HCT116 (cell line): Measurements from ENCODE around the gene ZBTB7C.

Experiments used
- ATF3 ChIP-seq: IDR thresholded peaks from 2 replicates; pipeline ENCODE4 v1.6.1; 2012
- CBX3 ChIP-seq: IDR thresholded peaks from 2 replicates; pipeline ENCODE4 v1.6.1; 2012; ENCODE audit warnings: low read depth
- CTCF ChIP-seq, 3 experiments: fragments of 200-600 bp in 1 of 3; sonication (generic) in 1 of 3; IDR thresholded peaks in 2 of 3; conservative IDR thresholded peaks in 1 of 3; 2 replicates each; pipeline ENCODE4 v1.5.1; 2012 to 2017; ENCODE audit warnings: low read depth in 2 of 3, low read length in 2 of 3, antibody characterized with exemption in 1 of 3, borderline replicate concordance in 1 of 3, control low read depth in 1 of 3, mild to moderate bottlenecking in 1 of 3, mixed read lengths in 1 of 3, mixed run types in 1 of 3, moderate library complexity in 1 of 3; ENCODE audit not compliant: insufficient read depth in 1 of 3
- EGR1 ChIP-seq: IDR thresholded peaks from 2 replicates; pipeline ENCODE4 v1.6.1; 2012; ENCODE audit warnings: low read depth
- EZH2phosphoT487 ChIP-seq: fragments of 200-600 bp; IDR thresholded peaks from 2 replicates; pipeline ENCODE4 v1.6.1; 2018; ENCODE audit warnings: antibody characterized with exemption, borderline replicate concordance
- MAX ChIP-seq: IDR thresholded peaks from 2 replicates; pipeline ENCODE4 v1.6.1; 2012
- POLR2A ChIP-seq: IDR thresholded peaks from 2 replicates; pipeline ENCODE4 v1.7.0; 2011; ENCODE audit warnings: borderline replicate concordance; ENCODE audit not compliant: insufficient read depth, insufficient read length; ENCODE audit errors: extremely low read depth
- POLR2AphosphoS5 ChIP-seq: IDR thresholded peaks from 2 replicates; pipeline ENCODE4 v1.6.1; 2011; ENCODE audit warnings: mild to moderate bottlenecking, low read depth, low read length, moderate library complexity
- ZFX ChIP-seq: fragments of 450-650 bp; IDR thresholded peaks from 2 replicates; pipeline ENCODE4 v1.6.1; 2017
- ZNF274 ChIP-seq: fragments of 200-500 bp; sonication (Bioruptor generic); IDR thresholded peaks from 2 replicates; pipeline ENCODE4 v1.6.1; 2014; ENCODE audit warnings: mild to moderate bottlenecking, low read depth, low read length, inconsistent platforms

GRCh38 chr18:48133671-48134251, 275.4 kb downstream of the ZBTB7C start:
- TF ChIP-seq CTCF (IDR thresholded peaks at IDR 0.05 in 2 of 3, conservative IDR thresholded peaks at IDR 0.05 in 1 of 3; ENCODE audit: borderline replicate concordance in 1 of 3, insufficient read depth in 1 of 3, low read depth in 2 of 3, low read length in 2 of 3) (no peak), ZNF274 (no peak), POLR2A (no peak), POLR2AphosphoS5 (no peak), ATF3 (no peak), ZFX (no peak), EZH2phosphoT487 (no peak), MAX (no peak), CBX3 (no peak), EGR1 (no peak)
